Lung (tissue), 12 donors: Measurements from ENCODE around the gene CRK. TPM values are rescaled to one million over a fixed set of nuclear protein-coding genes. Genes with fewer than 3 reads are reported as not detected.
A peak's percentile ranks its signal among the peaks of the same experiment; 100 is the strongest.

Experiments used
- ATAC-seq: fragments of 200-7000 bp; cut with Tn5 transposase; one replicate; pipeline ENCODE4 v1.9.1; 2020; ENCODE audit warnings: moderate number of reproducible peaks; ENCODE audit not compliant: insufficient read depth, low FRiP score
- DNase-seq, 3 donors: peaks; one replicate each; pipeline ENCODE4 v3.0.0-alpha.2; 2013 to 2017
- H3K27ac ChIP-seq, 2 donors: one replicate each; pipeline ENCODE4 v1.5.1; 2013; ENCODE audit warnings: mild to moderate bottlenecking in 2 of 2, moderate library complexity in 2 of 2, control low read depth in 1 of 2, inconsistent platforms in 1 of 2, low read depth in 1 of 2, low read length in 1 of 2
- H3K27me3 ChIP-seq, 3 donors: one replicate each; pipeline ENCODE4 v1.5.1; 2013; ENCODE audit warnings: low read length in 2 of 3; ENCODE audit not compliant: control insufficient read depth in 3 of 3, insufficient read depth in 3 of 3
- H3K36me3 ChIP-seq, 4 donors: one replicate each; pipeline ENCODE4 v1.5.1; 2013; ENCODE audit warnings: low read length in 4 of 4, mild to moderate bottlenecking in 1 of 4, moderate library complexity in 1 of 4; ENCODE audit not compliant: control insufficient read depth in 4 of 4, insufficient read depth in 4 of 4
- H3K4me1 ChIP-seq, 5 donors: one replicate each; pipeline ENCODE4 v1.5.1; 2013; ENCODE audit warnings: low read length in 5 of 5, mild to moderate bottlenecking in 2 of 5, moderate library complexity in 1 of 5; ENCODE audit not compliant: control insufficient read depth in 5 of 5, insufficient read depth in 5 of 5
- H3K4me3 ChIP-seq: one replicate; pipeline ENCODE4 v1.5.1; 2013; ENCODE audit warnings: mild to moderate bottlenecking, control low read depth, moderate library complexity
- H3K9ac ChIP-seq, 2 donors: one replicate each; pipeline ENCODE4 v1.5.1; 2013; ENCODE audit warnings: low read length in 2 of 2, control low read depth in 1 of 2; ENCODE audit not compliant: insufficient read depth in 1 of 2
- H3K9me3 ChIP-seq, 4 donors: one replicate each; pipeline ENCODE4 v1.5.1; 2013; ENCODE audit warnings: low read length in 3 of 4, mild to moderate bottlenecking in 1 of 4, moderate library complexity in 1 of 4; ENCODE audit not compliant: control insufficient read depth in 4 of 4, insufficient read depth in 3 of 4
- CTCF ChIP-seq: IDR thresholded peaks from 2 replicates; pipeline ENCODE4 v1.5.1; 2012; ENCODE audit warnings: mild to moderate bottlenecking; ENCODE audit errors: control extremely low read depth, extremely low read depth
- WGBS, 2 donors: extraction: QIAGEN DNeasy Blood & Tissue Kit; methylation state at CpG; one replicate each; pipeline ENCODE4 v1.1.7; 2013; 5-methylcytosine and 5-hydroxymethylcytosine counted together
- polyA plus RNA-seq, 2 donors: library from polyadenylated mRNA; stranded (reverse); fragments of 200-250 nt; gene quantifications; one replicate each; pipeline ENCODE4 v1.2.1, GENCODE V29; 2013
- total RNA-seq, 2 donors: library from RNA; depleted of rRNA in 1 of 2; stranded (reverse); fragments of >200 nt in 1 of 2; gene quantifications; one replicate each; pipeline ENCODE4 v1.2.1, GENCODE V29; 2014 to 2021
- donor health status: control.
- donor health status: control.
- donor health status: Bipolar disorder and iron deficiency.
- donor health status: healthy.
- donor health status: DM: yes; HTN: yes; CAD: no.

CRK gene
- total and polyA plus RNA-seq, 4 donors: 29.3 to 67.5 (median 49.5) TPM

DNA sequence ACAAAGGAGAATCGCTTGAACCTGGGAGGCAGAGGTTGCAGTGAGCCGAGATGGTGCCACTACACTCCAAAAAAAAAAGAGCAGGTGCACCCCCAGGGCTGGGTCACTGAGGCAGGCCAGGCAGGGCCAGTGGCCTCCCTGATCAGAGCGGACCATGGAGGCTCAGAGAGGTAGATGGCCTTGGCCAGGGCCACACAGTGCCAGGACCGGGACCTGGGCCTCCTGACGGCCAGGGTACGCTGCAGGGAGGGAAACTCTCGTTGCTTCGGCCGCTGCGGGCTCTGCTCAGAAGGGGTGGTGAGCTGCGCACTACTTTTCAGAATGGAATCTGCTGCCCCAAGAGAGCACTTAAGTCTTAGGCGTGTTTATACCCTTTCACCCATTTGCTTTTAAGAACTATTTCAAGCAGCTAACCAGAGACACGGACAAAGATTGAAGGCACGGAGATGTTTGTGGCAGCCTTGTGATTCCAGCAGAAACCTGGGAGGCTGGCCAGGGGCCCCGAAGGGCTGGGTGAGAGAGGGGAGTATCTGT, 19.4 kb upstream of the CRK start:
- ATAC-seq: no peak
- no peak for DNase-seq
- no peak for TF ChIP-seq CTCF
- Histone ChIP-seq H3K4me3 (no peak overlapping the region), H3K9ac (no peak overlapping the region), H3K27me3 (no peaks in the 10 kb centered on the region), H3K27ac (peak overlapping the region in 1 of 2 donors; percentile 18), H3K36me3 (peaks cover 11 to 63% (median 18%) of the 10 kb centered on the region in 4 donors), H3K4me1 (peaks cover 0 to 6% (median 0%) of the 10 kb centered on the region in 5 donors), H3K9me3 (no peaks in the 10 kb centered on the region)
- 77 to 92% methylated on average over 15 of the region's 15 CpGs for WGBS, 2 donors

GRCh38 chr17:1474402-1475189, 18.6 kb upstream of the CRK start:
- H3K36me3 ChIP-seq: peaks cover 10 to 66% (median 18%) of the 10 kb centered on the region in 4 donors
- peak; percentile 27 for ATAC-seq
- no peaks in the 10 kb centered on the region for H3K9me3 ChIP-seq
- H3K4me1 ChIP-seq: peaks cover 0 to 6% (median 0%) of the 10 kb centered on the region in 5 donors
- no peak for DNase-seq
- H3K27ac ChIP-seq: peak overlapping the region in 1 of 2 donors; percentile 58
- no peak overlapping the region for H3K9ac ChIP-seq
- TF ChIP-seq CTCF: no peak
- H3K27me3 ChIP-seq: no peaks in the 10 kb centered on the region
- 80 to 84% methylated on average over 31 of the region's 31 CpGs for WGBS, 2 donors
- H3K4me3 ChIP-seq: no peak overlapping the region

DNA sequence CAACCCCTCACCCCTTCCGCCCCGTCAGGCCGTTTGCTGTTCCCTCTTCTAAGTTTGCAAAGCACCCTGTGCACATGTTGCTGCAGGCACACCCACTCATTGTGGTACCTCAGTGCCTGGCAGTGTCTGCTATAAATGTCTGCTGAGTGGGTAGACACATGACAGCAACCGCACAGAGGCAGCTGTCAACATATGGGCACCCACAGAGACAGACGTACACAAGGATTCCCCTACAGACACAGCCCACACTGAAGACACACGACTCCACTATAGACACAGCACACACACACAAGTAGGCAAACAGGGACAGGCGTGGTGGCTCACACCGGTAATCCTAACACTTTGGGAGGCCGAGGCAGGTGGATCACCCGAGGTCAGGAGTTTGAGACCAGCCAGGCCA, 17.8 kb upstream of the CRK start:
- Histone ChIP-seq H3K4me1 (peaks cover 0 to 6% (median 0%) of the 10 kb centered on the region in 5 donors), H3K9ac (no peak overlapping the region), H3K27me3 (no peaks in the 10 kb centered on the region), H3K36me3 (peaks cover 14 to 66% (median 20%) of the 10 kb centered on the region in 4 donors), H3K4me3 (no peak overlapping the region), H3K9me3 (no peaks in the 10 kb centered on the region), H3K27ac (no peak overlapping the region)
- 85 to 88% methylated on average over 10 of the region's 10 CpGs for WGBS, 2 donors
- no peak for TF ChIP-seq CTCF
- DNase-seq (no peak), ATAC-seq (no peak)
